Uterus (tissue), 2 donors: Measurements from ENCODE around the gene RUNX1.

Experiments
- POLR2A ChIP-seq, 2 donors: fragments of 450-650 bp; IDR thresholded peaks; one replicate each; pipeline ENCODE4 v1.6.1; 2016; ENCODE audit warnings: antibody characterized with exemption in 2 of 2, mild to moderate bottlenecking in 1 of 2, moderate library complexity in 1 of 2
- TF ChIP-seq, protein P1 (sequence below), 4 experiments: fragments of 200-600 bp in 2 of 4; fragments of 450-650 bp in 2 of 4; sonication (generic) in 2 of 4; IDR thresholded peaks; one replicate each; pipeline ENCODE4 v1.5.1; 2016 to 2019; ENCODE audit warnings: antibody characterized with exemption in 4 of 4, mild to moderate bottlenecking in 2 of 4, moderate library complexity in 1 of 4

DNA sequence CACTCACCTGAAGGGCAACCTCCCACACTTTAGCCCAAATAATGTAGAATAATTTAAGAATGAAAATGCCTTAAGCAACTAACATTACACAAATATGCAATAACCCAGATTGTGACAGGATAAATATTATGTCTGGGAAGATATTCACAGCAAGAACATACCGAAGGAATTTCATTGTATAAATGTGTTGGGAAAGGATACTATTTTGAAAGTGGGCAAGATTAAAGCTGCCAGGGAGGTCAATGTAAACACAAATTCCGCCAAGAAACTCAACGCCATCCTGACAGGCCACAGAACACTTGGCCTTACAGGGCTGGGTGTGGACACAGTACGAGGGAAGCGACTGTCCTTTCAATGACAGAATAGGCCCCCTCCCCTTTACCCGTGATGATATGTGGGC, 173.3 kb downstream of the RUNX1 start:
- TF ChIP-seq, protein P1, sequence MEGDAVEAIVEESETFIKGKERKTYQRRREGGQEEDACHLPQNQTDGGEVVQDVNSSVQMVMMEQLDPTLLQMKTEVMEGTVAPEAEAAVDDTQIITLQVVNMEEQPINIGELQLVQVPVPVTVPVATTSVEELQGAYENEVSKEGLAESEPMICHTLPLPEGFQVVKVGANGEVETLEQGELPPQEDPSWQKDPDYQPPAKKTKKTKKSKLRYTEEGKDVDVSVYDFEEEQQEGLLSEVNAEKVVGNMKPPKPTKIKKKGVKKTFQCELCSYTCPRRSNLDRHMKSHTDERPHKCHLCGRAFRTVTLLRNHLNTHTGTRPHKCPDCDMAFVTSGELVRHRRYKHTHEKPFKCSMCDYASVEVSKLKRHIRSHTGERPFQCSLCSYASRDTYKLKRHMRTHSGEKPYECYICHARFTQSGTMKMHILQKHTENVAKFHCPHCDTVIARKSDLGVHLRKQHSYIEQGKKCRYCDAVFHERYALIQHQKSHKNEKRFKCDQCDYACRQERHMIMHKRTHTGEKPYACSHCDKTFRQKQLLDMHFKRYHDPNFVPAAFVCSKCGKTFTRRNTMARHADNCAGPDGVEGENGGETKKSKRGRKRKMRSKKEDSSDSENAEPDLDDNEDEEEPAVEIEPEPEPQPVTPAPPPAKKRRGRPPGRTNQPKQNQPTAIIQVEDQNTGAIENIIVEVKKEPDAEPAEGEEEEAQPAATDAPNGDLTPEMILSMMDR (IDR thresholded peaks at IDR 0.05), result no peak
- no peak for TF ChIP-seq POLR2A (IDR thresholded peaks at IDR 0.05)
